Activated effector memory CD4-positive, alpha-beta T cell treated with Interleukin-2 at 50 U/mL for 16 hours (primary cell): ENCODE data around the gene EIF3M.
"Not testable (repeated sequence)": the region's sequence is repeated elsewhere in the genome, so short reads cannot be mapped to it uniquely, and the experiment has no call there.

Source experiments
- DNase-seq: peaks from one replicate; pipeline ENCODE4 v3.0.0-alpha.2; 2020

The EIF3M gene

DNA sequence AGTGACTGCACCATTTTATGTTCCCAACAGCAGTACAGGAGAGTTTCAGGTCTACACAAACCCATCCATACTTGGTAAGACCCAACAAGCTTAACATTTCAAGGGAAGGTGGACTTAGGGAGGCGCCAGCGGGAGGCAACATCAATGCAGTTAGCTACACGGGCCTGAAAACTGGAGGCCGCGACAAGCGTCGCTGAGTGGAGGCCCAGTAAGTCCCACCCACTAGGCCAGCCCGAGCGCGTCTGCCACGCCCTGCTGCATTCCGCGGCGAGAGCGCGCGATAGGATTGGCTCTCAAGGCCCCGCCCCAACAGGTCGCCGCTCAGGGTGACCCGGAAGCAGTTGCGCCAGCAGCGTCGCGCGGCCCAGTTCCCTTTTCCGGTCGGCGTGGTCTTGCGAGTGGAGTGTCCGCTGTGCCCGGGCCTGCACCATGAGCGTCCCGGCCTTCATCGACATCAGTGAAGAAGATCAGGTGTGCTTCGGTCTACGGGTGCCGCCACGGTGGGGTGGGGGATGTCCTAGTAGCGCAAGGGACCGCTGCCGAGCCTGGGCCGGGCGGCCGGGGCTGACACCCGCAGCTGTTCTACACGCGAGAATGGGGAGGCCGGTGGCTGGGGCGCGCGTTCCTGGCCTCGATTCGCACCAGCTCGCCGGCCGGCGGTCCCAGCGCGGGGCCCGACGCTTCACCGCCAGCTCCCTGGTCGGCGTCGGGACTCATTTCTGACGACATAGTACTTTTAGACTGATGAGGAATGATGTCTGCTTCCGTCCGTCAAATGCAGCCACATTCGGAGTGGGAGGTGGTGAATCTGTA lies at the start of gene EIF3M:
EIF3M (plus strand) TSS at position 373 of the 813 bp plus-strand sequence; CDS start at position 430, 57 bp downstream.
- DNase-seq: peak; percentile 93

DNA sequence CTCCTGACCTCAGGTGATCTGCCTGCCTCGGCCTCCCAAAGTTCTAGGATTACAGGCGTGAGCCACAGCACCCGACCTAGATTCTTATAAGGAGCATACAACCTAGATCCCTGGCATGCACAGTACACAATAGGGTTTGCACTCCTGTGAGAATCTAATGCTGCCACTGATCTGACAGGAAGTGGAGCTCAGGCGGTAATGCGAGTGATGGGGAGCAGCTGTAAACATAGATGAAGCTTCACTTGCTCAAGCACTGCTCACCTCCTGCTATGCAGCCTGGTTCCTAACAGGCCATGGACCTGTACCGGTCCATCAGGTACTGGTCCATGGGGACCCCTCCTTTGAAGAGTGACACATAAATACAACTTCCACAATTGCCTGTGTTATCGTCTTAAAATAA lies 44.8 kb upstream of the EIF3M start:
- DNase-seq: no peak

DNA sequence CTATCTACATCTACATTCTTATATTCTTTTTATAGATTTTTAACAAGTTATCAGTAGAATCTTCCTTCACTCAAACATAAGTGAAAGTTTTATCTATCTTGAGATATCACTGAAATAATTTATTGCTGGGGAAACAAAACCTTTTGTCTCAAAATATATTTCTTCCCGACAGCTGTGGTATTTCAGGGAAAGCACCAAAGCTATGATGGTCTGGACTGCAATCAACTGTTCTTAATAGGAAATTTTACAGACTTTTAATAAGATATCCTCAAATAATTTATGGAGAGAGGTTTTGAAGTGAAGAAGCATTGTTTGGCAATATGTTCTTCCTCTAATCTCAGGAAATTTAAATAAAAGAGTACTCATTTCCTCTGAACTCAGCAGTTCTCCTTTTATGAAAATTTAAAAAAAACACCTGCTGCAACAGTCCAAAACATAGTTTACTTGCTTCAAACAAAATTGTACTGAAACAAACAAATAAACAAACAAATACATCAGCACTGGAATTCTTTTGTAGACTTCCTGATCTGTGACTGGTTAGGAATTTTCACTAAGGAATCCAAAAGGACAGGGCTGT lies 33.9 kb upstream of the EIF3M start:
- no peak for DNase-seq

DNA sequence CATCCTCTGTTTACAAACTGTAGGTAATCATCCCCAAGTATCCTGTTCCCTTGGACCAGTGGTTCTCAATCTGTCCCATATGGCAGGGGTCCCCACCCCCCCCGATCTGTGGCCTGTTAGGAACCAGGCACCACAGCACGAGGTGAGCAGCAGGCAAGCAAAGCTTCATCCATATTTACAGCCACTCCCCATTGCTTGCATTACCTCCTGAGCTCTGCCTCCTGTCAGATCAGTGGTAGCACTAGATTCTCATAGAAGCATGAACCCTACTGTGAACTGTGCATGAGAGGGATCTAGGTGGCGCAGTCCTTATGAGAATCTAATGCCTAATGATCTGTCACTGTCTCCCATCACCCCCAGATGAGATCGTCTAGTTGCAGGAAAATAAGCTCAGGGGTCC lies 33.4 kb upstream of the EIF3M start:
- no peak for DNase-seq

DNA sequence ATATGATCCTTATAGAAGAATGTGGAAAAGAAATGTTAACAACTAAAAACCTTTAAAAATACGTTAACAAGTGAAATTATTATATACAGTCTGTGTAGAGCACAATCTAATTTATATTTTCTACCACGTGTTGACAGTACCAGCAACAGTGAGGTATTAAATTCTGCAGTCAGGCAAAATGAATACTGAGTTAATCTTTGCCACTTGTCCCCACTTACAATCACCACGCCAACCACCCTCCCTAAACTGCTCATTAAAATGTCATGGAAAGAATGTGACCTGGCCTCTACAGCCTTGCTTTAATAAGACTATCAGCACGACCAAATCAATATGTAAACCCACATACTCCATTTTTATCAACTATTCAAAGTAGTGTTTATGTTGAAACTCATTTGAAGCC lies 28.5 kb upstream of the EIF3M start:
- no peak for DNase-seq

DNA sequence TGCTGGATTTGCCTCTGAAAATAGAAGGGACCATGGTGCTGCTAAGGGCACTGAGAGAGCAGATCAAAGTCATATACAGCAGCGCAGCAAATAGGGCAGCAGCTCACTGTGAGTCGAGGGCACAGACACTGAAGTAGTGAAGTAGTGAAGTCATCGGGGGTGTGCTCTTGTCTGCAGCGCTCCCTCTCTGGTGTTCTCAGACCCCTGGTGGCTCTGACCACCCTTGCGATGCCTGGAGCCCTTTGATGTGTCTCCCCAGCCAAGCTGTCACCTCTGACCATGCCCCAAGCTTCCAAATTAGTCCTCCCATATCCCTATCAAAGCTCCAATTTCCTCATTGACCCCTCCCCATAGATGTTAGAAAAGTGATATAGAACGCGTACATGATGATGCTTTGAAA lies 27.7 kb upstream of the EIF3M start:
- DNase-seq: no peak

DNA sequence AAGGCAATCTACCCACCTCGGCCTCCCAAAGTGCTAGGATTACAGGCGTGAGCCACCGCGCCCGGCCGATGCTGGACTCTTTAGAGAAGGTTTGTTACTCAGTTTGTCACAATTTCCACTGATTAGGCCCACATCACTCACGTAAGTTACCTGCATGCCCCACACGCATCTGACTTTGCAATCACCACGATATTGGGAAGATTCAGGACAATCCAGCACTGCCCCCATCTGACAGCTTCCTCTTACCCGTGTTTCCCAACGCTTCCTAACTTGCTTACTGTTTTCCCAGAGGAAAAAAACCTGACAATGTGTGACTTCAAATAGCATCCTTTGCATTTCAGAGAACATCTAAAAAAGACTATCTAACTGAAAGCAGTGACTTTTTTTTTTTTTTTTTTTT lies 21.8 kb upstream of the EIF3M start:
- no peak for DNase-seq

DNA sequence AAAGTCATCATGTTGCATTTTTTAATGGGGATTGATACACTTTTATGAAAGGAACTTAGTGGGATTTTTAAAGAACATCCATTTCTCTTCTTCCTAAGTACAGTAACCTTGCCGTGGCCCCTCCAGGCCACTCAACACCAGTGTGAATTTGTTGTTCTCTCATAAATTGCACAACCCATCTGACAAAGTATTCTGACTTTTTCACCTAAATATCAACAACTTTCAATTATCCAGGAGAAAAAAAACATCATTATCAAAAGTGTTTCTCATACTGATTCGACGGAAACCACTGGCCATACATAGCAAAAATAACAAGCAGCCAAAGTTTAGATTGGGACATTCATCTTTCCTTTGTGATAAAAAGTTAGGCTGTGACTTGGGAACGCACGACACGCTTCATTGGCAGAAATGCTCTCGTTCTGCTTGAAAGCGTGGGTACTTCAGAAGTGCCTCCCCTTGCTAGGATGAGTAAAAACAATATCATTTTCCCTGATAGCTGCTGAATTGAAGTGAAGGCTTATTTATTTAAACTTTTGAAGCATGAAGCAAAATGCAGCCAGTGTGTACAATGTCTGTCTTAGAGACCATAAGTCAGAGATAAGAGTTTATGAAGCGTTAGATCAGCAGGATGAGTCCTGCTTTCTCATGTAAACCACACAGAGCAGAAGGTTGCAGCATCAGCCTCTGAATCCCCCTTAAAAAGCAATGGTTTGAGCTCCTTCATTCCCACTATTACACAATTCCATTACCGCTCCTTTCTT lies 20.6 kb upstream of the EIF3M start:
- DNase-seq: no peak

DNA sequence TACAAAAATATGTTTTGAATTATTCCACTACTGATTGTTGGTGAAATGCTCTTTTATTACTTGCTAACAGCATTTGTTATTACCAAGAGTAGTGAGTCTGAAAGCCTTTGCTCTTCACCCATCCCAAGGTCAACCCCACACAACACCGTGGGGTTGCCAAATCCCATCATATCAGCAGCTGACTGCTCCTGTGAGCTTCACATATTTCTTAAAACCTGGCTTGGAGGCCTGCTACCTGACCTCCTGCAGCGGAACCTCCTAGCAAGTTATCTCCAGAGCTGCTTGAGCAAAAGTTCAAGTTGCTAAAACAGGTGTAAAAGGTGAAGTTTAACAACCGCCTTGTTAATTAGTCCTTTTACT lies 20.1 kb upstream of the EIF3M start:
- DNase-seq: no peak

DNA sequence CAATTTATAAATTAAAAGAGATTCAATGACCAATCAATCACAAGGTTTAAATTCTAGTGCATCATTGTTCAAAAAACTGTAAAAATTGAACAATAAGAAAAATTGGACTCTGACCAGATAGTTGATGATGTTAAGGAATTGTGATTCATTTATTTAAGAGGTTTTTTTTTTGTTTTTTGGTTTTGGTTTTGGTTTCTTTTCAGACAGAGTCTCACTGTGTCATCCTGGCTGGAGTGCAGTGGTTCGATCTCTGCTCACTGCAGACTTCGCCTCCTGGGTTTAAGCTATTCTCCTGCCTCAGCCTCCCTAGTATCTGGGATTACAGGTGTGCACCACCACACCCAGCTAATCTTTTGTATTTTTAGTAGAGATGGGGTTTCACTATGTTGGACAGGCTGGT lies 17.1 kb upstream of the EIF3M start:
- DNase-seq: no peak

DNA sequence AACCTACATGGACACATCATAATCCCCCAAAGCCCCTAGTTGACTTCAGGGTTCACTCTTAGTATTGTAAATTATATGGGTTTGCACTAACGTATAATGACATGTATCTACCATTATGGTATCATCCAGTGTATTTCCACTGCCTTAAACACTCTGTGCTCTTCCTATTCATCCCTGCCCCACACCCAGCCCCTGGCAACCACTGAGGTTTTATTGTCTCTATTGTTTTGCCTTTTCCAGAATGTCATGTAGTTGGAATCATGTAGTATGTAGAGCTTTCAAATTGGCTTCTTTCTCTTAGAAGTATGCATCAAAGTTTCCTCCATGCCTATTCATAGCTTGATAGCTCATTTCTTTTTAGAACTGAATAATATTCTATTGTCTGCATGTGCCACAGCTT lies 16.5 kb upstream of the EIF3M start:
- DNase-seq: no peak

DNA sequence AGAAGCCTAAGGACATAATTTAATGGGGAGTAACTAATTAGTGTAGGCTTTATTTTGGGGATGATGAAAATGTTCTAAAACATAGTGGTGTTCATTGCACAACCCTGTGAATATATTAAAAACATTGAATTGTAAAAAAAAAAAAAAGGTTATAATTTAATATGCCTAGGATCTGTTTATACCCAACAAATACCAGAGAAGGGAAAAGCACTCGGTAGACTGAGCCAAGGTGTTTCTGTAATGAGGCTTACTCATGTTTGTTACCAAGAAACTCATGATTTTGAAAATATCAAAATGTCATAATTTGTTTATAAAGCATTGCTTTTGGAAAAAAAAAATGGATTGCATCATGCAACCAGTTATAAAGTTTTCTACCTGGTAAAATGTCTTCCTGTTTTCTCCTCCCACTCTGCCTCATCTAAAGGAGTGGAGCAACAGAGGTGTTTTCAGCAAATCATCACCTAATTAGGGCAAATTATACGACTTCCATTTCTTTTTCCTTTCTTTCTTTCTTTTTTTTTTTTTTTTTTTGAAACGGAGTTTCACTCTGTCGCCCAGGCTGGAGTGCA lies 14.2 kb upstream of the EIF3M start:
- DNase-seq: no peak

DNA sequence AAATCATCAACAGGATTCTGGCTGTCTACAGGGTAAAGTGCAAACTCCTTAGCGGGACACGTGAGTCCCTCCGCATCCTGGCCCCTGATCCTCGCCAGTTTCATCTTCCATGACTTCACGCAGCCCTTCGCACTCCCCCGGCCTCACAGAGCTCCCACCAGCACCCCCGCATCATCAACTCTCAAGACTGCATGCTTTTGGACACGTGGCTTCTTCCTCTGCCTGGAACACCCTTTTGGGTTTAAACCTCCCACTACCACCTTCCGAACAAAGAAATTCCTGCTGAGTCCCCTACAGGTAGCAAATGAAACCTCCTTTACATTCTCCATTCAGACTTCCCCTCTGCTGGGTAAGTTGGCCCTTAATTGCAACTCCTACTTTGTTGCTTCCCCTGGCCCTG lies 12.6 kb upstream of the EIF3M start:
- DNase-seq: no peak

DNA sequence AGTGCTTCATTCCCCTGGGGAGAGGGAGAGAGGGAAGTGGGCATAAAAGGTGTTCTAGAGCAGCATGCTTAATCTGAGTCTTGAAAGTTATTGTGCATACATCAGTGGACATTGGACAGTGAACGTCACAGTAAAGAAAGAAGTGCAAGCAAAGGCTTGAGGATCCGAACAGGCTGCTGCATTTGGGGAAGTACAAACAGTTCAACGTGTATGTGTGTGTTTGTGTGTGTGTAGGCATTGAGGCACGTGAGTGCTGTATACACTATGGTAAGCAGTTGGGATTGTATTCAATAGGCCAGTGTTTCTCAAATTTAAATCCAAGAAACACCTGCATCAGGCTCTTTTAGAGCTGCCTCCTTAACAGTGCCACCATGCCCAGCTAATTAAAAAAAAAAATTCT lies 10.4 kb upstream of the EIF3M start:
- no peak for DNase-seq

DNA sequence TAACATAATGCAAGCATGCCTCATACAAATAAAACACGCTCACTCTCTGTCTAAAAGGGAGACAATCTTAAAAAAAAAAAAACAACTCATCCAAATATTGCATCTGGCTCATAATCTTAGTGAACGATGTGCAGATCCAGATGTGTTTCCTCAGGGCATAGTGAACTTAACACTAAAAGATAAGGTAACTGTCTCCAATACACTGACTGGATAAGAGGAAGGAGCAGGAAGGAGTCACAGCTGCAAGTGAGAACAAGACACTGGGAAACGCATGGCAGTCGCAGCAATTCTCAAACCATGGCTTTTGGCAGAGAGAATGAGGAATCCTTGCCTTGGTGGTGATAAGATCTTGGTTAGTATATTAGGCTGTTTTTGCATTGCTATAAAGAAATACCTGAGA lies 9.2 kb upstream of the EIF3M start:
- DNase-seq: no peak

DNA sequence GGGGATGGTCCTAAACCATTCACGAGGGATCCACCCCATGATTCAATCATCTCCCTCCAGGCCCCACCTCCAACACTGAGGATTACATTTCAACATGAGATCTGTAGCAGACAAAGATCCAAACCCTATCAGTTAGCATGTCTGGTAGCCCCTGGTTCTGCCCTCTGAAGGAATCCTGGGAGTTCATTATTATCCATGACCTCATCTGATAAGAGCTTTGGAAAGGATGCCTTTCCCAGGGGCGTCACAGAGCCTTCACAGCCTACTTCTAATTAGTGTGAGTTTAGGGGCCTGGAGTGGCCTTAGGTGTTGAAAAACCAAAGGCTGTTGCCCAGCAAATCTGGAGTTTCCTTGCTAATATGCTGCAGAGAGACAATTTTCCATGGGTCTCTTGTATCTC lies 8.6 kb upstream of the EIF3M start:
- DNase-seq: no peak

DNA sequence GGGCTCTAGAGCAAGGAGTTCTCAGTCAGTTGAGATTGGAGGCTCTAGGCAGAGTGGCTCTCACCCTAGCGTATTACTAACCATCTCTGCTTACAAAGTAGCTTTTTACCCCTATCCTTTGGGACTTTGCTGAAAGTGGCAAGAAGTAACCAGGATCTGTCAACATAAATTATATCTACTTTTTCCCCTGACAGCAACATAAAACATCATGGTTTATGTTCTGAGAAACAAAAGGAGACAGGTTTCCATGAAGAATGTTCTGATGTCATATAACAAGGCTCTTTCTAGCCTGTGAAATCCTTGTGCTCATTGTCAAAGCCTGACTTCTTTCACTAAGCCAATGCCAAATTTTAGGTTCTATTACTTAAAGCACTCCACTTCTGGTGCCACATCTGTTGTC lies 7.2 kb upstream of the EIF3M start:
- DNase-seq: no peak

DNA sequence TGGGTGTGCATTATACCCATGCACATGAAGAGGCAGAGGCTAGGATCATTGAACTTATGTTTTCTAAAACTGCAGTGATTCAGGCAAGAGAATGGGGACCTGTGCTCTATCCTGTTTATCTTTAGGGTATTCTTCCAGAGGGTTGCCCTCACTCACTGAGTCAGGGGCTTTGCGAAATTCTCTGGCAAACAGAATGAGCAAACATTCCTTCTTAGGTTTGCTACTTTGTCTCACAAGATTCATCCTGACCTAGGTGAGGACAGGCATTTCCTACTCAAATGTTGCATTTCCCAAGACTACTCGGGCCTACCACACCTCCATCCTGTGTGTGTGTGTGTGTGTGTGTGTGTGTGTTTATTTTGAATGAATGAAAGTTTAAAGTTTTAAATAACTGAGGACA lies 2.7 kb upstream of the EIF3M start:
- DNase-seq: no peak

DNA sequence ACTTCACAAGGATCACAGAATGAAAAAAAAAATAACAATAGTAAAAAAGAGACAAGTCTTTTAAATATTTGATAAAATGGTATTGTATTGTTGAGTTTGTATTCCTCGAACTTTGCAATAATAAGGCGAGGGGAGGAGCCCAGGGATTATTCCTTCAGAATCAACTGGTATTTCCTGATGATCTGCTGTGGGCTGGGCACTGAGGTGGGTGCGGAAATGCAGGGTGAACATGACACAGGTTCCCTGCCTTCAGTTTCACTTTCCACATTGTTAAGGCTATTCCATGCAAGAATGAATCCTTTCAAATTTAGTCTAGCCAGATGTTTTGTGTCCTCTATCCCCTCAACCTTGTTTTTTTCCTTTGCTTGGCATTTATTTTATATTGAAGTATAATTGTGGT lies 2.1 kb upstream of the EIF3M start:
- no peak for DNase-seq

DNA sequence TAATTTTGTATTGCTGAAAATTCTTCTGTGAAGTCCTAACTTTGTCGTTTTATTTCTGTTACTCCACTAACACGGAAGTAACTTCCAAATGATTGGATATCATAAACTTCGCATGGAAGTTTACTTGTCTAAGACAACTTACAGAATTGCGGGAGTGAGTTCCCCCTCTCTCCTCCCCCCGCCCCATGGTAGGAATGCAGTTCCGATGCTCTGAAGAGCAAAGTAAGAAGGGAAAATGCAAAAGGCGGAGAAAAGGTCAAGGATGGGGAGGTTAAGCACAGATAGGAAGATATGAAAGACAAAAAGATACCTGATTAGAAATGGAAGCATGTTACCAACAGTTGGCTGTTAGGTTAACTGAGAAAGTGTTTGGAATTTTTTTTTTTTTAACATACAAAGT lies 1.3 kb downstream of the EIF3M start:
- no peak for DNase-seq

DNA sequence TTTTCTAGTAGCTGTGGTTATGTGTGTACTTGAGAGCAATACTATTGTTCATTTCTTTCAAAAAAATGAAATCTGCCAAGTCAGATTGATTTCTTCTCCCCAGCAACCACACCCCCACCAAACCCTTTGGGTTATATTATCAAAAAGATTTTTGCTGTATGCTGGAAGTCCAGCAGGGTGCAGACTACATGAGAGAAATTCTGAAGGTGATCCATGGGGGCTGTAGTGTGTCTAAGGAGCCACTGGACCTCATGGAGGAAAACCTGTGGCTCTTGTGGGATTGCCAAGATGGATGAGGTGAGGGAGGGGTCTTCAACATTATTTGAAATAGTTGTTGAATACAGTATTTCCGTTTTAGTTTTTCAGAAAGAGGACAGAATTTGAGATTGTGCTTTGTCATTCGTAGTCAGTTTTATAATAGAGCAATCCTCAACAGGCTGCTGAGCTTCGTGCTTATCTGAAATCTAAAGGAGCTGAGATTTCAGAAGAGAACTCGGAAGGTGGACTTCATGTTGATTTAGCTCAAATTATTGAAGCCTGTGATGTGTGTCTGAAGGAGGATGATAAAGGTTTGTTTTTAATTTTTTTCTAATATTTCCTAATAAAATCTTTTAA lies 3.1 kb downstream of the EIF3M start:
- no peak for DNase-seq

DNA sequence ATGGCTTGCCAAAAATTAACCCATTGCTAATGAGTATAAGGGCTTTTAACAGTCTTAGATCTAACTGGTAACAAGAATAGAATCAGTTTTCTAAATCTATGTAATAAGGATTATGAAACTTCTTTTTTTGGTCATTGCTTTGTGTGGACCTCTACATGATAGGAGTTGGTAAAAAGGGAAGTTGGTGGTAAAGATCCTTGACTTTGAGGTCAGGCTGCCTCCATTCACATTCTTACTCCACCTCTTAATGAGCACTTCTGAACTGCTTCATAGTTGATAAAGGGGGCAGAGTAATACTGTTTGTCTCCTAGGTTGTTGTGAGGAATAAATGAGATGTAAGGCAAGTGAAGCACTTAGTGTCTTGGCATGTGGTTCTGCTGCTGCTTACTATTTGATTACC lies 10.6 kb downstream of the EIF3M start:
- DNase-seq: no peak

DNA sequence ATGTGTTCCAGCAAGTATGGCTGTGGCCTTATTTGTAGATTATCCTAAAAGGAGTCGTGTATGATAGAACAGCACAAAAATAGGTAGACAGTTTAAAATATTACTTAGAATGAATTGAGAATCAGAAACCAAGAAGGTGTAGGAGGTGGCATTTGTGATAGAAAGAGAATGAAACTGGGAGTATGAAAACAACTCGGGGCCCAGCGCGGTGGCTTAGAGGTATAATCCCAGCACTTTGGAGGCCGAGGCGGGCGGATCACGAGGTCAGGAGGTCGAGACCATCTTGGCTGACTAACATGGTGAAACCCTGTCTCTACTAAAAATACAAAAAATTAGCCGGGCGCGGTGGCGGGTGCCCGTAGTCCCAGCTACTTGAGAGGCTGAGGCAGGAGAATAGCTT lies 12.5 kb downstream of the EIF3M start:
- DNase-seq: not testable (repeated sequence)

DNA sequence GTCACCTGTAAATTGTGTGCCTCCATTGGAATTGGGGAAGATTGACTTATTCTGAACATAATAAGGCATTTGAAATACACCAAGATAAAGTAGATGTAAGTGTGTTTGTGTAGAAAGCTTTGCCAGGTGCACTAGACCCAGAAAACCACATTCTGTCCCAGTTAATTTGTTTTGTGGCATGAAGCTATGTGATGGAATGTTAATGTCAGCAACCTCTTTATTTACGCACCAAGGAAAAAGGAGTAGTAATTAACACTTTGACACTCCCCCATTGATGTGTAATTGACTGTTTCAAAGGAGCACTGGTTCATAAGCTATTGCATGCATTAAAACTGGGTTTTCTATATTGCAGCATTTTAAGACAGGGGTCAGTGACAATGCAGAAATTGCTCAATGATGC lies 14.3 kb downstream of the EIF3M start:
- DNase-seq: no peak
